MCF 10A (cell line): Measurements from ENCODE around the gene ZNF544. TPM values are rescaled to one million over a fixed set of nuclear protein-coding genes. Genes with fewer than 3 reads are reported as not detected.
A peak's percentile ranks its signal among the peaks of the same experiment; 100 is the strongest.
"Not testable (repeated sequence)": the region's sequence is repeated elsewhere in the genome, so short reads cannot be mapped to it uniquely, and the experiment has no call there.

Source experiments
- BruUV-seq: library from RNA; stranded (reverse); fragments of 400-500 nt; replicated peaks from 2 replicates; lab custom pipeline; 2021; lab: Mats Ljungman, UMichigan
- CTCF ChIA-PET: fragments of 300-600 bp; sonication (Branson Sonifier 250); formaldehyde crosslinking; extraction: SDS; loops from one replicate; lab custom pipeline; 2021; ENCODE audit warnings: antibody characterized with exemption, inconsistent platforms; lab: Yijun Ruan, JAX
- POLR2A ChIA-PET: fragments of 300-600, 350-650 bp; sonication (Branson Sonifier 250); formaldehyde crosslinking; extraction: SDS; loops from one replicate; lab custom pipeline; 2020; ENCODE audit warnings: antibody characterized with exemption, inconsistent platforms; lab: Yijun Ruan, JAX
- DNase-seq: peaks from one replicate; pipeline ENCODE4 v3.0.0-alpha.2; 2018; ENCODE audit not compliant: unreplicated experiment
- H3K27ac Mint-ChIP-seq: one replicate; pipeline ENCODE4 v1.8.0; 2022; ENCODE audit warnings: mild to moderate bottlenecking, low read depth, mixed read lengths; ENCODE audit not compliant: unreplicated experiment
- H3K27me3 Mint-ChIP-seq: one replicate; pipeline ENCODE4 v1.8.0; 2022; ENCODE audit warnings: mixed read lengths; ENCODE audit not compliant: insufficient read depth, unreplicated experiment
- H3K36me3 Mint-ChIP-seq: one replicate; pipeline ENCODE4 v1.8.0; 2022; ENCODE audit warnings: mild to moderate bottlenecking, moderate library complexity, mixed read lengths; ENCODE audit not compliant: insufficient read depth, unreplicated experiment
- H3K4me1 Mint-ChIP-seq: one replicate; pipeline ENCODE4 v1.8.0; 2022; ENCODE audit warnings: mixed read lengths; ENCODE audit not compliant: insufficient read depth, unreplicated experiment
- H3K4me3 Mint-ChIP-seq: one replicate; pipeline ENCODE4 v1.8.0; 2022; ENCODE audit warnings: mild to moderate bottlenecking, moderate library complexity, mixed read lengths; ENCODE audit not compliant: unreplicated experiment
- H3K9me3 Mint-ChIP-seq: one replicate; pipeline ENCODE4 v1.8.0; 2022; ENCODE audit warnings: mixed read lengths; ENCODE audit not compliant: unreplicated experiment
- CTCF ChIP-seq: fragments of 200-600 bp; IDR thresholded peaks from one replicate; pipeline ENCODE4 v1.8.0; 2022; ENCODE audit warnings: antibody characterized with exemption, mild to moderate bottlenecking; ENCODE audit not compliant: unreplicated experiment
- intact Hi-C: fragments of 100-400 bp; cut with micrococcal nuclease; formaldehyde crosslinking; loops from 2 replicates; pipeline ENCODE4 v1.14.1; 2022
- total RNA-seq: library from RNA; stranded (reverse); gene quantifications from 2 replicates; pipeline ENCODE4 v1.2.3, GENCODE V29; 2022

ZNF544 gene
- total RNA-seq, 1 experiment from 2014 or later, result 42.3 TPM

DNA sequence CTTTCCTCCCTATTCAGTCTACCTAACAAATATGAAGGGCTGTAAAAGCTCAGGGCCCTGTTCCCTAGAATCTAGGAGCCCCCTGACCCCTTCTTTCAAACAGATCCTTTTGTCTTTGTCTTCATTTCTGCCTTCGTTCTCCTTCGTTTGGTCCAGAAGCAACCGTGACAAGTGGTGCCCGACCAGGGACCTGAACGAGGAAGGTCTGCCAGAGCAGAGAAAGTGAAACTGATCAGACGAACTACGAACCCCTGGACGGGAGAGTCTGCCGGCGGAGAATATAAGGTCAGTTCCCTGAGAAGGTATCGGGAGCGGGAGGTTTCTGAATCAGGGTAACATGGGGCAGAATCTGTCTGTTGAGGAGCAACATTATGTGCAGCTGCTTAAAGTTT, 77.2 kb downstream of the ZNF544 start:
- H3K4me1 Mint-ChIP-seq, result peaks cover 10% of the 10 kb centered on the region
- POLR2A ChIA-PET, result interaction anchor here (0.7 to 3.8 kb wide), 12 partner anchors 8 to 818 kb away, joined by 3 to 34 read pairs (median 6); partner anchors contain the start of genes ZNF419, ZNF497, ZNF544 and ZNF8
- TF ChIP-seq CTCF, result no peak
- H3K9me3 Mint-ChIP-seq, result no peaks in the 10 kb centered on the region
- H3K27me3 Mint-ChIP-seq, result no peaks in the 10 kb centered on the region
- intact Hi-C loops, result loop anchor here (2.0 kb wide), 1 partner anchor 77 kb away; the partner anchor contains the start of gene ZNF544
- H3K36me3 Mint-ChIP-seq, result peaks cover 48% of the 10 kb centered on the region
- CTCF ChIA-PET, result interaction anchor here (0.6 to 1.6 kb wide), 4 partner anchors 9 to 77 kb away, joined by 3 to 5 read pairs (median 4); partner anchors contain the start of gene ZNF544
- peak overlapping the region; percentile 96 for H3K4me3 Mint-ChIP-seq
- peak overlapping the region; percentile 98 for H3K27ac Mint-ChIP-seq
- no peak for DNase-seq
- no TSS peak for BruUV-seq

DNA sequence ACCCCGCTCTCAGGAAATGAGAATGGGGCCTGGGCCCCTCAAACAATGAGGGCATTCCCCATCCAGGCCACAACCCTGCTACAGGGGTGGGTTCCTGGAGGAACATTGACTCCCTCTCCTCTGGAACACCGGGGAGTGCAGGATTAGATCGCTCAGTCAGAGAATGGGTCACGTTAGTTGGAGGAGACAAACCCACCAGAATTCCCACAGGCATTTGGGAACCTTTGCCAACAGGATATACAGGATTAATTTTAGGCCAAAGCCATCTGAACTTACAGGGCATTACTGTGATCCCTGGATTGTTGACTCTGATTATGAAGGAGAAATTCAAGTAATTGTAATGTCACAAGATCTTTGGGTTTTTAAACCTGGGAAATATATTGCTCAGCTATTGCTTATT, 79.0 kb downstream of the ZNF544 start:
- BruUV-seq, result no TSS peak
- DNase-seq, result no peak
- ChIA-PET POLR2A (interaction anchor here (1.1 to 3.8 kb wide), 2 partner anchors 18 to 30 kb away, joined by 3 to 34 read pairs; partner anchors contain the start of gene ZSCAN22), CTCF (interaction anchor here (1.5 kb wide), 1 partner anchor 842 kb away, joined by 3 read pairs; no protein-coding TSS in a partner anchor)
- Mint-ChIP-seq H3K4me3 (no peak overlapping the region), H3K4me1 (peaks cover 10% of the 10 kb centered on the region), H3K27me3 (no peaks in the 10 kb centered on the region), H3K27ac (no peak overlapping the region), H3K9me3 (no peaks in the 10 kb centered on the region), H3K36me3 (peaks cover 58% of the 10 kb centered on the region)
- TF ChIP-seq CTCF, result no peak
- intact Hi-C loops, result no loop called here

GRCh38 chr19:58310685-58311084, 82.0 kb downstream of the ZNF544 start:
- peaks cover 74% of the 10 kb centered on the region for H3K36me3 Mint-ChIP-seq
- not testable (repeated sequence) for BruUV-seq, H3K27ac Mint-ChIP-seq

More at GRCh38 chr19:58310685-58311084, 82.0 kb downstream of the ZNF544 start:
- ChIA-PET POLR2A (interaction anchor here (1.0 to 1.1 kb wide), 2 partner anchors 16 to 32 kb away, joined by 3 to 4 read pairs; partner anchors contain the start of genes ZNF8 and ZSCAN22), CTCF (interaction anchor here (1.0 to 1.6 kb wide), 2 partner anchors 25 to 55 kb away, joined by 4 to 6 read pairs; no protein-coding TSS in a partner anchor)
- H3K27me3 Mint-ChIP-seq, DNase-seq, H3K4me3 Mint-ChIP-seq, H3K4me1 Mint-ChIP-seq, H3K9me3 Mint-ChIP-seq, intact Hi-C loops: not testable (repeated sequence)
- peak; percentile 14 for TF ChIP-seq CTCF
